ENCODE data around the gene KCNIP1.

KCNIP1 gene

GRCh38 chr5:170510126-170510525, 6.3 kb downstream of the KCNIP1 start:
- Histone ChIP-seq H4K20me1 (ENCODE audit: insufficient read depth, low read length) (no peaks in the 10 kb centered on the region), H2AFZ (ENCODE audit: low read length) (no peak overlapping the region), H3K27me3 (ENCODE audit: insufficient read depth, low read length) (peaks cover 1% of the 10 kb centered on the region; the same call in 1 of the 2 replicates), H3K9ac (ENCODE audit: low read length) (no peak overlapping the region), H3K9me2 (ENCODE audit: low read depth, low read length) (no peaks in the 10 kb centered on the region), H3K9me3 (ENCODE audit: low read length) (no peaks in the 10 kb centered on the region), H3F3A (ENCODE audit: insufficient read depth, low read length) (no peaks in the 10 kb centered on the region), H3K79me2 (ENCODE audit: insufficient read depth, low read length) (no peaks in the 10 kb centered on the region), H3K4me2 (ENCODE audit: low read length) (no peak overlapping the region), H3K4me3 (ENCODE audit: low read depth, low read length, poor library complexity, severe bottlenecking) (no peak overlapping the region), H3K27ac (ENCODE audit: low read depth, low read length, poor library complexity, severe bottlenecking) (no peak overlapping the region), H3K36me3 (ENCODE audit: insufficient read depth, low read length) (no peaks in the 10 kb centered on the region), H3K4me1 (ENCODE audit: insufficient read depth, low read length, severe bottlenecking) (no peaks in the 10 kb centered on the region)
- TF ChIP-seq, protein P1, sequence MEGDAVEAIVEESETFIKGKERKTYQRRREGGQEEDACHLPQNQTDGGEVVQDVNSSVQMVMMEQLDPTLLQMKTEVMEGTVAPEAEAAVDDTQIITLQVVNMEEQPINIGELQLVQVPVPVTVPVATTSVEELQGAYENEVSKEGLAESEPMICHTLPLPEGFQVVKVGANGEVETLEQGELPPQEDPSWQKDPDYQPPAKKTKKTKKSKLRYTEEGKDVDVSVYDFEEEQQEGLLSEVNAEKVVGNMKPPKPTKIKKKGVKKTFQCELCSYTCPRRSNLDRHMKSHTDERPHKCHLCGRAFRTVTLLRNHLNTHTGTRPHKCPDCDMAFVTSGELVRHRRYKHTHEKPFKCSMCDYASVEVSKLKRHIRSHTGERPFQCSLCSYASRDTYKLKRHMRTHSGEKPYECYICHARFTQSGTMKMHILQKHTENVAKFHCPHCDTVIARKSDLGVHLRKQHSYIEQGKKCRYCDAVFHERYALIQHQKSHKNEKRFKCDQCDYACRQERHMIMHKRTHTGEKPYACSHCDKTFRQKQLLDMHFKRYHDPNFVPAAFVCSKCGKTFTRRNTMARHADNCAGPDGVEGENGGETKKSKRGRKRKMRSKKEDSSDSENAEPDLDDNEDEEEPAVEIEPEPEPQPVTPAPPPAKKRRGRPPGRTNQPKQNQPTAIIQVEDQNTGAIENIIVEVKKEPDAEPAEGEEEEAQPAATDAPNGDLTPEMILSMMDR (IDR thresholded peaks at IDR 0.05; ENCODE audit: low read length): no peak
- TF ChIP-seq EZH2 (IDR thresholded peaks at IDR 0.05; ENCODE audit: borderline replicate concordance, low read length): no peak

GRCh38 chr5:170510559-170510958, 6.7 kb downstream of the KCNIP1 start:
- Histone ChIP-seq H3K9ac (ENCODE audit: low read length) (no peak overlapping the region), H4K20me1 (ENCODE audit: insufficient read depth, low read length) (no peaks in the 10 kb centered on the region), H3K27ac (ENCODE audit: low read depth, low read length, poor library complexity, severe bottlenecking) (no peak overlapping the region), H3K79me2 (ENCODE audit: insufficient read depth, low read length) (no peaks in the 10 kb centered on the region), H3K36me3 (ENCODE audit: insufficient read depth, low read length) (no peaks in the 10 kb centered on the region), H3F3A (ENCODE audit: insufficient read depth, low read length) (no peaks in the 10 kb centered on the region), H3K4me1 (ENCODE audit: insufficient read depth, low read length, severe bottlenecking) (no peaks in the 10 kb centered on the region), H3K27me3 (ENCODE audit: insufficient read depth, low read length) (no peaks in the 10 kb centered on the region; the same call in 1 of the 2 replicates), H3K9me2 (ENCODE audit: low read depth, low read length) (no peaks in the 10 kb centered on the region), H3K9me3 (ENCODE audit: low read length) (no peaks in the 10 kb centered on the region), H3K4me2 (ENCODE audit: low read length) (no peak overlapping the region), H3K4me3 (ENCODE audit: low read depth, low read length, poor library complexity, severe bottlenecking) (no peak overlapping the region), H2AFZ (ENCODE audit: low read length) (no peak overlapping the region)
- TF ChIP-seq EZH2 (IDR thresholded peaks at IDR 0.05; ENCODE audit: borderline replicate concordance, low read length): no peak
- TF ChIP-seq, protein P1 (IDR thresholded peaks at IDR 0.05; ENCODE audit: low read length): no peak

GRCh38 chr5:170511551-170512258, 7.9 kb downstream of the KCNIP1 start:
- Histone ChIP-seq H3K9ac (ENCODE audit: low read length) (no peak overlapping the region), H2AFZ (ENCODE audit: low read length) (no peak overlapping the region), H3K4me3 (ENCODE audit: low read depth, low read length, poor library complexity, severe bottlenecking) (no peak overlapping the region), H3K36me3 (ENCODE audit: insufficient read depth, low read length) (no peaks in the 10 kb centered on the region), H3K27me3 (ENCODE audit: insufficient read depth, low read length) (no peaks in the 10 kb centered on the region; the same call in 1 of the 2 replicates), H3K4me2 (ENCODE audit: low read length) (no peak overlapping the region), H4K20me1 (ENCODE audit: insufficient read depth, low read length) (no peaks in the 10 kb centered on the region), H3K79me2 (ENCODE audit: insufficient read depth, low read length) (no peaks in the 10 kb centered on the region), H3K9me2 (ENCODE audit: low read depth, low read length) (no peaks in the 10 kb centered on the region), H3K4me1 (ENCODE audit: insufficient read depth, low read length, severe bottlenecking) (no peaks in the 10 kb centered on the region), H3K27ac (ENCODE audit: low read depth, low read length, poor library complexity, severe bottlenecking) (no peak overlapping the region), H3K9me3 (ENCODE audit: low read length) (no peaks in the 10 kb centered on the region), H3F3A (ENCODE audit: insufficient read depth, low read length) (no peaks in the 10 kb centered on the region)
- TF ChIP-seq EZH2 (IDR thresholded peaks at IDR 0.05; ENCODE audit: borderline replicate concordance, low read length): no peak
- TF ChIP-seq, protein P1 (IDR thresholded peaks at IDR 0.05; ENCODE audit: low read length): no peak
